KMS-11 (cell line): ENCODE data around the gene CALN1.
A peak's percentile ranks its signal among the peaks of the same experiment; 100 is the strongest.

Experiments
- H2AFZ ChIP-seq: fragments of 200-600 bp; sonication (generic); 2 replicates; pipeline ENCODE4 v1.6.1; 2016; ENCODE audit warnings: antibody characterized with exemption, mixed run types, low read depth
- H3K27ac ChIP-seq: fragments of 200-600 bp; sonication (generic); 2 replicates; pipeline ENCODE4 v1.6.1; 2016; ENCODE audit warnings: mild to moderate bottlenecking, mixed run types
- H3K27me3 ChIP-seq: fragments of 200-600 bp; sonication (generic); 2 replicates; pipeline ENCODE4 v1.6.1; 2017; ENCODE audit warnings: mild to moderate bottlenecking, low read depth, mixed run types, moderate library complexity; ENCODE audit not compliant: insufficient read depth
- H3K36me3 ChIP-seq: fragments of 200-600 bp; sonication (generic); 2 replicates; pipeline ENCODE4 v1.6.1; 2017; ENCODE audit warnings: mild to moderate bottlenecking, mixed run types; ENCODE audit not compliant: insufficient read depth
- H3K4me1 ChIP-seq: fragments of 200-600 bp; sonication (generic); 2 replicates; pipeline ENCODE4 v1.6.1; 2016; ENCODE audit warnings: mild to moderate bottlenecking, low read depth, mixed run types; ENCODE audit not compliant: poor library complexity, severe bottlenecking
- H3K4me2 ChIP-seq: fragments of 200-600 bp; sonication (generic); 2 replicates; pipeline ENCODE4 v1.7.0; 2016; ENCODE audit warnings: mild to moderate bottlenecking, mixed run types
- H3K4me3 ChIP-seq: fragments of 200-600 bp; sonication (generic); IDR thresholded peaks from 2 replicates; pipeline ENCODE4 v1.6.1; 2017; ENCODE audit warnings: low read depth, low read length, mixed read lengths; ENCODE audit not compliant: insufficient read depth
- H3K79me2 ChIP-seq: fragments of 200-600 bp; sonication (generic); 2 replicates; pipeline ENCODE4 v1.6.1; 2016; ENCODE audit warnings: low read depth, mixed run types; ENCODE audit not compliant: insufficient read depth
- H3K9ac ChIP-seq: fragments of 200-600 bp; sonication (generic); 2 replicates; pipeline ENCODE4 v1.6.1; 2016; ENCODE audit warnings: mild to moderate bottlenecking, mixed run types
- H4K20me1 ChIP-seq: fragments of 200-600 bp; sonication (generic); 2 replicates; pipeline ENCODE4 v1.6.1; 2016; ENCODE audit warnings: mild to moderate bottlenecking, mixed run types; ENCODE audit not compliant: insufficient read depth
- CTCF ChIP-seq: fragments of 200-600 bp; sonication (generic); conservative IDR thresholded peaks from 2 replicates; pipeline ENCODE4 v1.6.1; 2017; ENCODE audit warnings: low read depth, mild to moderate bottlenecking, antibody characterized with exemption, low read length, moderate library complexity, mixed read lengths

The CALN1 gene

GRCh38 chr7:72187179-72187578 is 225.0 kb downstream of the CALN1 start:
- Histone ChIP-seq H3K4me1 (no peaks in the 10 kb centered on the region), H3K27ac (no peak overlapping the region), H4K20me1 (no peaks in the 10 kb centered on the region), H3K4me3 (no peak overlapping the region), H2AFZ (no peak overlapping the region), H3K79me2 (no peaks in the 10 kb centered on the region), H3K9ac (no peak overlapping the region), H3K36me3 (no peaks in the 10 kb centered on the region), H3K4me2 (no peak overlapping the region), H3K27me3 (no peaks in the 10 kb centered on the region)
- TF ChIP-seq CTCF, result no peak

DNA sequence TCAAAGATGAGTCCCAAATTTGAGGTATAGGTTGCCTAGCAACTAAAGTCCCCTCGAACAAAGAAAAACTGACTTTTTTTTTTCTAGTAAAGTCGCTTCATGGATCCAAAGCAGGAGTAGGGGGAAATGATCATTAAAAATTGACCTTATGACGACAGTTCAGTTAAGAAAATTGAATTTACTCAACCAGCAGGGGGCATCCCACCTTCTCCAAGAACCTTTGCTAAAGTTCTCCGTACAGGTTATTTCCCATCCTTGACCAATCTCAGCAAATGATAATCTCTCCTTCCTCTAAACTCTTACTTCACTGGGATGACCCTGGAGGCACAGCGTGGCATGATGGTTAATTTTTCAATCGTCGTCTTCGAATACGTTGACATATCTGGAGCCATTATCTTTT is 228.3 kb downstream of the CALN1 start:
- no peak overlapping the region for H3K9ac ChIP-seq

GRCh38 chr7:72182036-72182435 is 230.1 kb downstream of the CALN1 start:
- Histone ChIP-seq H3K27me3 (no peaks in the 10 kb centered on the region), H3K36me3 (no peaks in the 10 kb centered on the region), H3K4me3 (no peak overlapping the region), H3K4me1 (no peaks in the 10 kb centered on the region), H2AFZ (no peak overlapping the region), H4K20me1 (no peaks in the 10 kb centered on the region), H3K9ac (no peak overlapping the region), H3K4me2 (no peak overlapping the region), H3K79me2 (no peaks in the 10 kb centered on the region), H3K27ac (no peak overlapping the region)
- no peak for TF ChIP-seq CTCF

More for the DNA sequence above, 228.3 kb downstream of the CALN1 start:
- H3K36me3 ChIP-seq, result no peaks in the 10 kb centered on the region
- no peak overlapping the region for H3K4me3 ChIP-seq
- no peaks in the 10 kb centered on the region for H4K20me1 ChIP-seq
- H3K79me2 ChIP-seq, result no peaks in the 10 kb centered on the region
- no peak overlapping the region for H2AFZ ChIP-seq
- H3K4me2 ChIP-seq, result no peak overlapping the region
- H3K4me1 ChIP-seq, result no peaks in the 10 kb centered on the region
- H3K27me3 ChIP-seq, result no peaks in the 10 kb centered on the region
- TF ChIP-seq CTCF, result peak; percentile 61
- no peak overlapping the region for H3K27ac ChIP-seq

- Histone ChIP-seq H4K20me1 (no peaks in the 10 kb centered on the region), H3K4me1 (no peaks in the 10 kb centered on the region), H3K36me3 (no peaks in the 10 kb centered on the region), H3K4me3 (no peak overlapping the region), H3K27me3 (no peaks in the 10 kb centered on the region), H2AFZ (no peak overlapping the region), H3K79me2 (no peaks in the 10 kb centered on the region), H3K27ac (no peak overlapping the region), H3K4me2 (no peak overlapping the region), H3K9ac (no peak overlapping the region)
- no peak for TF ChIP-seq CTCF
Measured at GRCh38 chr7:72176875-72177274, 235.3 kb downstream of the CALN1 start.
